Erythroblast (primary cell): ENCODE results near the gene CELF2.

Experiments used
- GATA1 ChIP-seq: IDR thresholded peaks from 2 replicates; pipeline ENCODE4 v1.6.1; 2011; ENCODE audit warnings: low read depth, mild to moderate bottlenecking, control low read depth, low read length, moderate library complexity
- POLR2A ChIP-seq: IDR thresholded peaks from 2 replicates; pipeline ENCODE4 v1.6.1; 2011; ENCODE audit warnings: mild to moderate bottlenecking, low read length

DNA sequence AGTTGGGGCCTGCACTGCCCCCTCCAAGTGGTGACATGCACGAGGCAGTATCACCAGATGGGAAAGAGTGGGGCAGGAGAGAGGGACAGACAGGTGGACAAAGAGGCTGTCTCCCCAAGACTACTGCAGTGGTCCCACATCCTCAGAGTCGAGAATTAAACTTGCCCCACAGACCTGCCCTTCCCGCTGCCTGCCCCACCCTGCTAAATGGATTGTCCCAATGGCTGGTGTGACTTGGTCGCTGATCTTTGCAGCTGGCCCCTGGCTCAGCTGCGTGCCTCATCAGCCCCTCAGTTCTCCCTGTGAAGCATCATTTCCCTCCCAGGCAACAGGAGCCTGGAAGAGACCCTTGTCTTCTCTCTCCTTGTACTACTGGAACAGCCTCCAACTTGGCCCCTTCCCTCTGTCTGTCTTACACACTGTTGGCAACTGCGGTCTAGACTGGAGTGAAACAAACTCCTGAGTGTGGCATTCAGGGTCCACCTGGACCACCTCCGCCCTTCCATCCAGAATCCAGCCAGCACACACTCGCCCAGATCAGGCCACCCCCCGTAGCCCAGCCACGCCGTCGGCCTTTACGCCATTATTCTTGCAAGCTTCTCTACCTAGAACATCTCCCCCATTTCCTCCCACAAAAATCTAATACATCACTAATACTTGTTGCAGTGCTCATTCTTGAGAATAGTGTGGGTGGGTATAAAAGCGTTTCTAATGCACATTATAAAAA, 275.1 kb downstream of the CELF2 start:
- no peak for TF ChIP-seq POLR2A
- no peak for TF ChIP-seq GATA1
